ENCODE measurements around the gene NFE2.

Gene NFE2

DNA sequence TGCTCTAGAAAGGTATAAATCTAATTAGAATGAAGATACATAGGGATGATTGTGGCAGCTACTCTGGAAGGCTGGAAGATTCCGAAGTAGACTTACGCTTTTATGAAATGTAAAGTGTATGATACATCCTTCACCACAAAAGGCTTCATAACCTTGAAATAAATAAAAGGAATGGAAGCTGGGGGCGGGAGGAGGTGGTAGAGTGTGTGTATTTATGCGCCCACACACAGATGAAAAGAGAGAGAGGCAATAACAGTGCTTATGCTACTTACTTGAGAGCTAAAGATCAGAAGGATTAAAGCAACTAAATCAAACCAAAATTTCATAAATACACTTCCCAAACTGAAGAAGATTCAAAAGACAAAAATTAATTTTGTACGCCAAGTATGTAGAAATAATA is 51.3 kb downstream of the NFE2 start:
- DNase-seq (ENCODE audit: low read depth), result no peak

DNA sequence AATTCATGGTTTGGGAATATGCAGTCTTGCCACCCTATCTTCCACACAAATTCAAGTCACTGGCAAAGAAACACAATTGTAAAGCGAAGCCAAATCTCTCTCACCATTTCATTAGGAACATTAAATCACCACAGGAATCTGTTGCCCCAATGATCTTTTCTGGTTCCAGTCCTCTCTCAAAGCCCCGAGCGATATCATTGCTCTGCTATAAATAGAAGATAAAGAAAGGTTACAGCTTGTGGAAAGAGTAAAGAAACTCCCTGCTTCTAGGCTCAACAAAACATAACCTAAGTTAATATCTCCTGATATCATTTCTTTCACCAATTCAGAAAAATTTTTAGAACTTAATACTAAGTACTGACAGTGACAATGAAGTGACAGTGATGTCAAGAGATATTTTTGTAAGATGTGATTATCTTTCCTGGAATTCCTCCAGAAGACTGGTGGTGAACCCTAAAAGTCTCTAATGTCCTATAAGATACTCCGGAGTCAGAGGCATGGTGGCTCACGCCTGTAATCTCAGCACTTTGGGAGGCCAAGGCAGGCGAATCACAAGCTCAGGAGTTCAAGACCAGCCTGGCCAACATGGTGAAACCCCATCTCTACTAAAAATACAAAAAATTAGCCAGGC is 54.7 kb downstream of the NFE2 start:
- DNase-seq (ENCODE audit: low read depth), result no peak
